HL-60 (cell line): ENCODE measurements around the gene F5.

ENCODE experiments used
- DNase-seq, 2 experiments: peaks; one replicate each; pipeline ENCODE4 v3.0.0-alpha.2; 2010 to 2020; ENCODE audit warnings: low read depth in 1 of 2, low spot score in 1 of 2
- H3K27ac ChIP-seq: fragments of 250-450 bp; sonication (Bioruptor Pico); replicated peaks from 2 replicates; pipeline ENCODE4 v1.5.1; 2020; ENCODE audit warnings: mild to moderate bottlenecking, moderate library complexity
- H3K27me3 ChIP-seq: fragments of 250-450 bp; sonication (Bioruptor Pico); 2 replicates; pipeline ENCODE4 v1.5.1; 2021; ENCODE audit warnings: mild to moderate bottlenecking, moderate library complexity; ENCODE audit not compliant: insufficient read depth, poor library complexity, severe bottlenecking
- H3K4me3 ChIP-seq: replicated peaks from 2 replicates; pipeline ENCODE4 v1.5.1; 2011; ENCODE audit warnings: mild to moderate bottlenecking, control low read depth, low read length; ENCODE audit not compliant: insufficient read depth
- CTCF ChIP-seq: IDR thresholded peaks from one replicate; pipeline ENCODE4 v1.5.1; 2011; ENCODE audit warnings: low read length, control low read depth, inconsistent platforms; ENCODE audit not compliant: insufficient read depth
- GABPA ChIP-seq: IDR thresholded peaks from 2 replicates; pipeline ENCODE4 v1.6.1; 2012; ENCODE audit warnings: low read depth
- POLR2AphosphoS5 ChIP-seq: IDR thresholded peaks from 2 replicates; pipeline ENCODE4 v1.6.1; 2012; ENCODE audit warnings: low read depth
- SPI1 ChIP-seq: IDR thresholded peaks from 2 replicates; pipeline ENCODE4 v1.6.1; 2012; ENCODE audit warnings: low read depth, mild to moderate bottlenecking, borderline replicate concordance
- TF ChIP-seq, protein P1 (sequence below): IDR thresholded peaks from 2 replicates; pipeline ENCODE4 v1.6.1; 2012; ENCODE audit warnings: low read depth; ENCODE audit not compliant: insufficient replicate concordance

F5 gene

GRCh38 chr1:169478094-169478672, 108.1 kb downstream of the F5 start:
- no peak for TF ChIP-seq POLR2AphosphoS5
- no peak for TF ChIP-seq CTCF
- TF ChIP-seq GABPA, result no peak
- TF ChIP-seq, protein P1, sequence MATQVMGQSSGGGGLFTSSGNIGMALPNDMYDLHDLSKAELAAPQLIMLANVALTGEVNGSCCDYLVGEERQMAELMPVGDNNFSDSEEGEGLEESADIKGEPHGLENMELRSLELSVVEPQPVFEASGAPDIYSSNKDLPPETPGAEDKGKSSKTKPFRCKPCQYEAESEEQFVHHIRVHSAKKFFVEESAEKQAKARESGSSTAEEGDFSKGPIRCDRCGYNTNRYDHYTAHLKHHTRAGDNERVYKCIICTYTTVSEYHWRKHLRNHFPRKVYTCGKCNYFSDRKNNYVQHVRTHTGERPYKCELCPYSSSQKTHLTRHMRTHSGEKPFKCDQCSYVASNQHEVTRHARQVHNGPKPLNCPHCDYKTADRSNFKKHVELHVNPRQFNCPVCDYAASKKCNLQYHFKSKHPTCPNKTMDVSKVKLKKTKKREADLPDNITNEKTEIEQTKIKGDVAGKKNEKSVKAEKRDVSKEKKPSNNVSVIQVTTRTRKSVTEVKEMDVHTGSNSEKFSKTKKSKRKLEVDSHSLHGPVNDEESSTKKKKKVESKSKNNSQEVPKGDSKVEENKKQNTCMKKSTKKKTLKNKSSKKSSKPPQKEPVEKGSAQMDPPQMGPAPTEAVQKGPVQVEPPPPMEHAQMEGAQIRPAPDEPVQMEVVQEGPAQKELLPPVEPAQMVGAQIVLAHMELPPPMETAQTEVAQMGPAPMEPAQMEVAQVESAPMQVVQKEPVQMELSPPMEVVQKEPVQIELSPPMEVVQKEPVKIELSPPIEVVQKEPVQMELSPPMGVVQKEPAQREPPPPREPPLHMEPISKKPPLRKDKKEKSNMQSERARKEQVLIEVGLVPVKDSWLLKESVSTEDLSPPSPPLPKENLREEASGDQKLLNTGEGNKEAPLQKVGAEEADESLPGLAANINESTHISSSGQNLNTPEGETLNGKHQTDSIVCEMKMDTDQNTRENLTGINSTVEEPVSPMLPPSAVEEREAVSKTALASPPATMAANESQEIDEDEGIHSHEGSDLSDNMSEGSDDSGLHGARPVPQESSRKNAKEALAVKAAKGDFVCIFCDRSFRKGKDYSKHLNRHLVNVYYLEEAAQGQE, result no peak
- TF ChIP-seq SPI1, result peak; percentile 86
- Histone ChIP-seq H3K27me3 (no peaks in the 10 kb centered on the region), H3K4me3 (no peak overlapping the region), H3K27ac (peak overlapping the region; percentile 31; the same call in 1 of the 2 replicates)
- no peak for DNase-seq

DNA sequence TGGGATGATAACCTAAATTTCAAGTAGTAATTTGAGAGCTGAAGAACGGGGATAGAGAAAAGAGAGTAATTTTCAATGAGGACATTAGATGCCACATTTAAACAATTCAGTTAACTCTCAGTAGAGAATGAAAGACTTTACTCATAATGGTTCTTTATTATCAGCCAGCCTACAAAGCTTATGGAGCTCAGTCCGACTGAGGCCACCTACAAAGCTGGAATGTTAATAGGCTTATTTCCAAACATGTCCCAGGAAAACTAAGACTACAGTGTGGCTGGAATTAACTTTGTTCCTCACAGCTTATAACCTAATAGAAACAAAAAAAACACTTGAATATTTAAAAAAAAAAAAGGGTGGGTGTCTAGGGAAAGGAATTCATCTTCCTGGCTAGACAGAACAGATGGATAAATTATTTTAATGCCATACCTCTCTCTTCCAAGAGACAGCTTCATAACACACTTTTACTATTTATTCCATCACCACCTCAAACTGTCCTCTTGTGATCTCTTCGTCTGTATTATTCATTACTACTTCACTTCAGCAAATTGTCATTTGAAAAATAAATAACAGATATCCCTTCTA, 110.4 kb downstream of the F5 start:
- no peak overlapping the region for H3K27ac ChIP-seq
- TF ChIP-seq GABPA (no peak), POLR2AphosphoS5 (no peak), SPI1 (no peak)
- TF ChIP-seq, protein P1, result no peak
- DNase-seq, result no peak

DNA sequence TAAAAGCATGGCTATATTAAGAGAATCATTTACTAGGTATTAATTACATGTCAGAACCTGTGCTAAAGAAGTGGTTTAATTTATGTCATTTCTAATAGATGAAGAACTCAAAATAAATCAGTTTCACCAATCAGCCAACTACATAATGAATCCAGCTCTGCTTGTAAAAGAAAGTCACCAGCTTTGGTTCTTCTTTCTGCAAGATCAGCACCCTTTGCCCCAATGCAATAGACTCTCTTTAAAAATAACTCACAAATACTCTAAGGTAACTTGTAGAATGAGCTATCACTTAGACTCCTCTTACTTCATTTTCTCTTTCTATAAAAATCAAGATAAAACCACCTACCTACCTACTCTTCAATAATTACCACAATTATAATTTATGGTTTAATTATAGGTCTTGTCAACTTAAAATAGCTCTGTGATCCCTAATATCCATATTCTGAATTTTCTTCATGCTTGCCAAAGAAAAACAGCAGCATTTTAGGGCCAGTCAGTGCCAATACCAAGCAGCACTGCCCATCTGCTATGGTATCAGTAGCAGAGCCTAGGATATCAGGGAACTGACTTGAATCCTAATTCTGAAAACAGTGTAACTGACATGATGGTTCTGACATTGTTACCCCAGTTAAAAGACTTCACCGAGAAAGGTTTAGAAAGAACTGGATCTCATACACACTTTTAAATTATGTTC, 111.8 kb downstream of the F5 start:
- H3K27ac ChIP-seq, result no peak overlapping the region
- no peak overlapping the region for H3K4me3 ChIP-seq
- TF ChIP-seq SPI1 (no peak), GABPA (no peak), POLR2AphosphoS5 (no peak), CTCF (no peak)
- TF ChIP-seq, protein P1, result no peak
- DNase-seq, result no peak
- no peaks in the 10 kb centered on the region for H3K27me3 ChIP-seq

More for the DNA sequence above, 110.4 kb downstream of the F5 start:
- no peaks in the 10 kb centered on the region for H3K27me3 ChIP-seq
- no peak overlapping the region for H3K4me3 ChIP-seq
